GM21576 (cell line): ENCODE results near the gene NMT1.
A peak's percentile ranks its signal among the peaks of the same experiment; 100 is the strongest.

Source experiments
- ATAC-seq: cut with Tn5 transposase; IDR thresholded peaks from one replicate; pipeline ENCODE4 v1.9.1; 2021; ENCODE audit warnings: mild to moderate bottlenecking, moderate library complexity; ENCODE audit not compliant: unreplicated experiment

Gene NMT1

DNA sequence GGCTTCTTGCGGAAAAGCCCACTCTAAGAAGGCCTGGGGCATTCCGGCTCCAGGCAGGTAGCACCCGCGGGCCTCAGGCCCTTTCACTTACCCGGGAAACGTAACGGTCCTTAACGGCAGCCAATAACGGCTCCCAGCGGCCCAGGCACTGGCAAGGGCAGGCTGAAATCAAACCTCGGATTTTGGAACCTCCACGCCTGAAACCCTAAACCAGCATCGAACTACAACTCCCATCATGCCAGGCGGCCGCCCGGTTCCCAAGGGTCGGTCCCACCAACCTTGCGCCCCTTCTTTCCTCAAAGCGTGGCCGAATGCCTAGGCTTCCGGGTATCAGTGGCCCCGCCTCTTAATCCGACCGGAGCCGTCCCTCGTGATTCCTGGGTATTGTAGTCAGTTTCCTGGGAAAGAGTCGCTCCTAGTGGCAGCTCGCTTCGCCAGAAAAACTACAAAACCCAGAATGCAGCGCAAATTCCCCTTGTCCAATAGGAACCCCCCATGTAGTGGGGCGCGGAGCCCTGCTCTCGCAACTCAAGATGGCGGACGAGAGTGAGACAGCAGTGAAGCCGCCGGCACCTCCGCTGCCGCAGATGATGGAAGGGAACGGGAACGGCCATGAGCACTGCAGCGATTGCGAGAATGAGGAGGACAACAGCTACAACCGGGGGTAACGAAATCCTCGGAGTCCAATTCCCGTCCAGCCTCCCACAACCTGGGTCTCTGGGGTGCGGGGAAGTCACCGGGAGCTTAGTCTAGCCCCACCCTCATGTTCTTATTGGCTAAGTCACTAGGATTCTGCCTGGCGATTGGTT is at the start of gene NMT1:
TSS of gene NMT1 (plus strand) at position 521 of the 809 bp plus-strand sequence. CDS start at position 534, 13 bp downstream.
- peak; percentile 86 for ATAC-seq

DNA sequence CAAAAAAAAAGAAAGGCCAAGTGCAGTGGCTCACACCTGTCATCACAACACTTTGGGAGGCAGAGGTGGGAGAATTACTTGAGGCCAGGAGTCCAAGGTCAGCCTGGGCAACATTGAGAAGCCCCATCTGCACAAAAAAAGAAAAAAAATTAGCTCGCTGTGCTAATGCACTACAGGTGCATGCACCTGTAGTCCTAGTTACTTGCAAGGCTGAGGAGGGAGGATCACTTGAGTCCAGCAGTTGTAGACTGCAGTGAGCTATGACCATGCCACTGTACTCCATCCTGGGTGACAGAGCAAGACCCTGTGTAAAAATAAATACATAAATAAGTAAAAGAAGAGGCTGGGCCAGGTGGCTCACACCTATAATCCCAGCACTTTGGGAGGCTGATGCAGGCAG is 49.4 kb upstream of the NMT1 start:
- no peak for ATAC-seq

DNA sequence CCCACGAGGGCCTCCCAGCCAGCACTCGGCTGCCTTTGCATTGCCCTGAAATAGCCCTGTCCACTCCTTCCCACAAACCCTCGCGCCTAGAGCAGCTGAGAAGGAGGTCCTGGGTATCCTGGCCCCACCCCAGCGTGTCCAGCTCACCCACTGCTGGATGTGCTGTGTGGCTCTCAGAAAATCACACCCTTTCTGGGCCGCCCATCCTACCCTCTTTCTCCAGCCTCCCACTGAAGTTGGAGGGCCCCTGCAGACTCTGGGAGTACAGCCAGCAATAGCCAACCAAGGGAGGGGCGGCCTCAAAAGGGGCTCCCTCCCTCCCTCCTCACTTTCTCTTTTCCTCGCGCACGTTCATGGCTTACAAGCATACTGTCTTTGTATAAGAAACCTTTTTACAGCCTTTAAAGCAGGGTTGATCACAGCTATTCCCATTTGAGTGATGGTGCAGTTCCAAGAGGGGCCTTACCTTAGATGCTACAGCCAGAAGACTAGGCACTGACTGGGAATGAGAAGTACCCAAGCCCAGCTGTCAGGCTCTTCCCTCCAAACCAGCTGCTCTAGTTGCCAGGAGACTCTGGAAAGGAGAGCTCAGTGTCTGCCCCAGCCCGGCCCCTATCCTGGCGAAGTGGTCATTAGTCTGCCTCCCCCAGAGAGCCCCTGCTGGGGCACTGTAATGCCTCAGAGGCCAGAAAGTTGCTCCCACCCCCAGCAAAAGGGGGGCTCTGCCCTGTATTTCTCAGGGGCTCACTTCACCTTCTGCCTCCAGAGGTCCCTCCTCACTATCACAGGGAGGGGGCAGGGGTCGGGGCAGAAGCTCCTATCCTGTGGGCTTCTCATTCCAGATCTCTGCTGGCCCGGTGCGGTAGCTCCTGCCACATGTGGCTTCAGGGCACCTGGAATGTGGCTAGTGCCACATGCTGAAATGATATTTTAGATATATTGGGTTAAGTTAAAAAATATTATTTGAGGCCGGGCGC is 47.8 kb upstream of the NMT1 start:
- no peak for ATAC-seq

DNA sequence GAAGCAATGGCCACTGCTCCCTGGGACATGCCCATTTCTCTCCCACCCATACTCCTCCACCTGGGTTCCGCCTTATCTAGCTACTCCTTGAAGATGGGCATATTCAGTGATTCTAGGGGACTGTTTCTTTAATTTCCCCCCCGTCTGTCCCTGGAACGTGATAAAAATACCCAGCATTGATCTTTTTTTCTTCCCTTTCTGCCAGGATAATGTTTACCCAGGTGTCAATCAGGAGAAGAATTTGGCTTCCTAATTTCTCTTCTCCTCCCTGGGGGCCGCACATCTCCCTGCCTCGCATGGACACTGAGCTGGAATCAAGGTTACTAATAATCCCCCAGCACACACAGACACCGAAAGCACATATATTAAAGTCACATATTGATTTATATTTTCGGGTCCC is 44.9 kb upstream of the NMT1 start:
- ATAC-seq: no peak

DNA sequence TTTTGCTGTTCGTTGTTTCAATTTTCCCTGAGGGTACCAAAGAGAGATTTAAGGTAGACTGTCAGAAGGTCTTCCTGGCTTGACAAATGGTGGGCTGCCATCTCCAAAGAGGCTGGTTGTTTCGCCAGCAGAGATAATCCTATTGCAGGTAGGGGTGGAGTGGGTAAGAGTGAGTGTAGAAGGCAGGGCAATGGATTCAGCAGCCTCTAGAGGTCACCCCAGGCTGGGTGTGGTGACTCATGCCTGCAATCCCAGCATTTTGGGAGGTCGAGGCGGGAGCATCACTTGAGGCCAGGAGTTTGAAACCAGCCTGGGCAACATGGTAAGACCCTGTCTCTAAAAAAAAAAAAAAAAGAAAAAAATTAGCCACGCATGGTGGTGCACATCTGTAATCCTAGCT is 44.3 kb upstream of the NMT1 start:
- ATAC-seq: no peak

DNA sequence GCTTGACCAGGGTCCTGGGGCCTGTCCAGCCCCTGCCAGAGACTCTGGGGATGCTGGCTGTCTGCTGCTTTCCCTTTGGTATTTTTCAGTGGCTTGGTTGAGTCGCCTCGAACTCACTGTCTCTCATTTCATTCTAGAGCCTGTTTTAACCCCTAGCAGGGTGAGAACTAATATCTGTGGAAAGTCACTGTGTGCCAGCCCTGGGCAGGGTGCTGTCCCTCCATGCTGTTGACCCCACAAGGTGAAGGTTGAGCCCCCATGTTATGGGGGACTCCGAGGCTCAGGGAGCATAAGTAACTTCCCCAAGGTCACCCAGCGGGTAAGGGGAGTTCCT is 42.6 kb upstream of the NMT1 start:
- ATAC-seq: no peak

DNA sequence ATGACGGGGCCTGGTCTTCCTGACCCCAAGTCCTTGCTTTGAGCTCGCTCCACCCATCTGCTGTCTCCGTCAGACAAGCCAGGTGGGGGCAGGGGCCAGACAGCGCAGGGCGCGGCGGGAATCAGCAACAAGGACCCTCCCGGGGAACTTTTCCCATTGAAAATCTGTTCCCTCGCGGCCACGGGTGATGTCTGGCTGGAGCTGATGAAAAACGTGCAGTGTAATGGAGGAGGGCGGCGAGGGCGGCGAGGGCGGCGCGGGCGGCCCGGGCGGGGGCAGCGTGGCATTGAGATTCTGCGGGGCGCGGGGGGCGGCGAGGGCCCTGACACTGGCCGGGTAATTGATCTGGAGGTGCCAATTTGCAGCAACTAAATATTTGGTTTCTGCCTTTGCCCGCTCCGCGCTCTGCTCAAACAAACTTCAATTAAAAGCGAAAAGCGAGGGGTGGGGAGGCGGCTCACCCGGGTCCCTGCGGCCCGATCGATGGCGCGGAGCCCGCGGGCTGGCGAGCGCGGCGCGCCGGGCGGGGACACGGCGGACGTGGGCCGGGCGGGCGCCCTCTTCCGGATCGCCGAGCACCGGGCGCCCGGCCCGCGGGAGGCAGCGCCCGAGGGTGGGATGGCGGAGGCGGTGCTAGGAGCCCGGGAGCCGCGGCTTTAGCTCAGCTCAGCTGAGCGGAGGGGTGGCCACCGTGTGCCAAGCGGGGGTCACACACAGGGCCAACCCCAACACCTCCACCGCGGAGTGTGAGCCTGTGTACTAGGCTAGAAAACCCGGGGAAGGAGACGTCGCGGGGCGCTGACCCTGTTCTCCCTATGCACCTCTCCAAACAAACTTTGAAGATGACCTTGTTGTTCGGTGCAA is 42.0 kb upstream of the NMT1 start:
- no peak for ATAC-seq

DNA sequence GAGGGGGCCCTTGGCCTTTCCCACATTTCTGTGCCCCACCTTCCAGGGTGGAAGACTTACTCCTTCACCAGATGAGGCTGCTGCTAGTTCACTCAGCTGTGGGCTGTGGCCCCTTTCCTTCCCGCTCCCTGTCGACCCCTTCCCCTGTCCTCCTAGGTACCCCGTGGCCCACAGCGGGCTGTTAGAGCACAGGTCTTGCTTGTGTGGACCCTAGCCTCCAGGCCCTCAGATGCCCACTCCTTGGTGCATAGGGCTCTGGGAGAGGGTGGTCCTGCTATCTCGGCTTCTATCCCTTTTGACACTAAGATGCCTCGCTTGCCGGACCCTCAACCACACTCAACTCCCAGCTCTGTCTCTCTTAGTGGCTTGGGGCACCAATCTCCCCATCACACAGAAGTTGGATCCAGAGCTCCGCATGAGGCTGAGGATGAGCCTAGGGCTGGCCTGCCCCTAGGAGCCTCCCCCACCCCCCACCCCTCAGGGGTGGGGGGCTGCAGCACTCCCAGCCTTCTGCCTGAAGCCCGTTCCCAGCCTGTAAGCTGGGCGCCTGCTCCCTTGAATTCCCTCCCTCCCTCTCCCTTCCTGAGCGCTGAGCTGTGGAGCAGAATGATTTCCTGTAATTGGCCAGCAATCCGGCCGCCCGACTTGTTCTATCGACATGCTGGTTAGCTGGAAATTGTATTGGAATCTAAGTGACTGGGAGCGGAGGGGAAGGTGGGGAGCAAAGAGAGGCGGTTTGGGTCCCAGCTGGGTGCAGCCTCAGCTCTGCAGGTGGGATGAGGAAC is 40.6 kb upstream of the NMT1 start:
- ATAC-seq: no peak

DNA sequence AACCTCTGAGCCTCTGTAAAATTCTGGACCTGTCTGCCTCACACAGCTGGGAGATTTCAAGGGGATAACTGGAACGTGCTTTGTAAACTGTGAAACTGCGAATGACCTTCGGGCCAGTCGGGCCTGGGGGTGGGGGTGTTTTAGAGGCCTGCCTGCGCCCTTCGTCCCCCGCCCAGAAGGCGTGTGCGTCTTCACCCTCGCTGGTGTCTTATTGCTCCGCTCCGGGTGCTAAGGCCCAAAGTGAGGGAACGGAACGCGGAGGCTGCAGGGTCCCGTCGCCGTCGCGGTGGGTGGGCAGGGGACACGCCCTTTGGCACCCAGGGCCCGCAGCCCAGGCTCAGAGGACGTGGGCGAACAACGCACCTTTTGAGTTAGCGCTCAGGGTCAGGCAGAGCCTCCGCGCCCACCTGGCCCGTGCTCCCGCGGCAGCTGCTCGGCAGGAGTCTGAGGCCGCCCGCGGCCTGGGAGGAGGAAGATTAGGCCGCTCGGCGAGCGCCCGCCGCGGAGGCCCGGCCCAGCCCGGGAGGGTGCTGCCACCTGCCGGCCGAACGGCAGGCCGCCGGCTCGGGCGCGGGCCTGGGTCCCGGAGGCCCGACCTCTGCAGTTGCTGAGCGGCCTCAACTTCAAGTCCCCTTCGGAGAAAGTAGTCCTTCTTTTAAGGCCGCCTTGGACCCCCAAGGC is 39.4 kb upstream of the NMT1 start:
- ATAC-seq: no peak

DNA sequence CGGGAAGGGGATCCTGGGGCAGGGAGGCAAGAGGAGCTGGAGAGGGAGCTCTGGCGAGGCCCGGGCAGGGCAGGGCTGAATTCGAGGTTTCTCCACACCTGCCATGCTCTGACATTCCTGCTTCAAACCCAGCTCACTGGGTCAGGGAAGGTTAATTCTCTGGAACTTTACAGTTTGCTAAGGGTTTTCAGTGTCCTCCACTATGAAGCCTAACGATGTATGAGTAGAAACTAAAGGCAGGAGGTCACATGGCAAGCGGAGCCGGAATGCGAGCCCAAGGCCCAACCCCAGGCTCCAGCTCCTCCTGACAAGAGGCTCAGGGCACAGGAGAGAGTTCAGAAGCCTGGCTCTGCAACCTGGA is 38.8 kb upstream of the NMT1 start:
- no peak for ATAC-seq

DNA sequence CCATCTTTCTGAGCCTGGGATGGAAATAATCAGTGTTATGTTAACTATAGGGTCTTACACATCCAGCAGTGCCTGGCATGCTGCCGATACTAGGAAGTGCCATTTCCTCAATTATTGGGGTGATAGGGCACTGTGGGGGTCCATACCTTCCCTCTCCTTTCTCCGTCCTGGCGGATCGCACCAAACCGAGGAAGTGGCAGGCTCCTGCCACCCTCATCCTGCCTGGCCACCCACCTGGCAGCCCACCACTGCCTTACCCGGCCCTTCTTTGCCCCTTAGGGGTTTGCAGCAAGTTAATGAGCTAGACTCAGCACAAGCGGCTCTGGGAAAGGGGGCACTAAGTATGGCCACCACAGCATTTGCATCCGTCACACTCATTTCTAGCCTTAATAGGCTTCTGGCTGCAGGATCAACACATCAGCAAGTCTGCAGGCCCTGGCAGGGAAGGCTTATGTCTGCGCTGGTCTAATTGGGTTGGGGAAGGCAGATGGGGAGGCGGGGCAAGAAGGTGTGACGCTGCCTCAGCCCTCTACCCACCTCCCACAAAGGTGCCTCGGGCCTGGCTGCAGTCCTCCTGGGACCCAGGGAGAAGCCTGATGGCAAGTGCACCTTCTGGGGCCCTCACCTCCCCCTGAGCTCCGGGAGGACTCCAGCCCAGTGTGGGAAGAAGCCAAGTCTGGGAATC is 38.3 kb upstream of the NMT1 start:
- no peak for ATAC-seq

DNA sequence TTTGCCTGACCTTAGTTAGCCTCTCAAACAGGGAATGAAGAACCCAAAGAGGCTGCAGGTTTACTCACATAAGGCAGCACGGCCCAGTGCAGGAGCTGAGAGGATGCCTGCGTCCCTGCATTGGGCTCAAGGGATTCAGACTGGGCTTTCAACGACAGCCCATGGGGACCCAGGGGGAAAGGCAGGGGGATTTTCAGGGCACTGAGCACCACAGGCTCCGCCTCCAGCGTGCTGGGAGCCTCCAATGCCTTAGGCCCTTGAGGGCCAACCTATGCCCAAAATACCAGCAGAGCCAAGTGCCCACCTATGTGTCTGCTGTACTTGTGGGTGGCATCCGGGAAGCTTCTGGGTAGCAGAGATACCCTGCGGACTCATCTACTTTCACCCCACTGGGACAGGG is 32.0 kb upstream of the NMT1 start:
- ATAC-seq: no peak

DNA sequence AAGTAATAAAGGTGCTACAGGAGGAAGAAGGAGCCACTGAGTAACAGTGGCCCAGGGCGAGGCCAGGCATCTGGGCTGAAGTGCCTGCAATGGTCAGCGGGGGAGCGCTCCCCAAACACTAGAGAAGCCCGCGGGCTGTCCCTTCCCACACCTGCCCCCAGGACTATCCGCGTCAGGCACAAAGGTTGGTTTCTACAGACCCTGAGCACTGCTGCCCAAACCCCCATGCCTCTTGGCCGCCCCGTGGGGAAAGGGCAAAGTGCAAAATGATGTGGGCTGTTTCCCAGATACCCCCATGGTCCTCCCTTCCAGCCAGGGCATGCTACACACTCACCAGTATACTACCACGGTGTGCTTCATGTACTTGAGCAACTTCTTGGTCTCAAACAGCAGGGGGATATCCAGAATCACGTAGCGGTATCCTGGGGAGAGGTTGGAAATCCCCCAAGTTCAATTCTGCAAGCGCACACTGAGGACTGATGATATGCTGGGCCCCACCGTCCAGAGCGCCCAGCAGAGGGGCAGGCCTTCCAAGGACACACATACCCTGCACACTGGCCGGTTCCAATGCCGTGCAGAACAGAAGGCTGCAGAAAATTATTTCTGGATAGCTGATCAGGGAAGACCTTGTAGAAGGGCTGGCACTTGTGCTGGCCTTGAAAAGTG is 31.2 kb upstream of the NMT1 start:
- no peak for ATAC-seq

DNA sequence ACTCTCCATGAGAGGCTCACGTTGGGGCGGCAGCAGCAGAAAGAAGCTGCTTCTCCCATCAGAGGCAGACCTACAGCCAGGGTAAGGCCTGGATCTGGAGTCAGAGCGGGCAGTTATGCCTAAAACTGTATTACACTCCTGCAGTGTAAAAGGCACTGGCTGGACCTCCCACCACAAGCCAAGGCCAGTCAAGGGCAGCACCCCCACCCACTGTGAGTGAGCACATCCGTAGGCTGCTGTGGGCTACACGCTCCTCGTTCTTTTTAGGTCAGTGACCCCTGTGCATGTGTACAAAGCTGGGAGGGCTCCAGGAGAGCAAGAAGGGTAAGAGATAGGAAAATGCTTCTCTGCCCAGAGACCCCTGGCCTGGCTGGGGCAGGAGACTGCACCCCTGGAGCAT is 30.4 kb upstream of the NMT1 start:
- no peak for ATAC-seq

DNA sequence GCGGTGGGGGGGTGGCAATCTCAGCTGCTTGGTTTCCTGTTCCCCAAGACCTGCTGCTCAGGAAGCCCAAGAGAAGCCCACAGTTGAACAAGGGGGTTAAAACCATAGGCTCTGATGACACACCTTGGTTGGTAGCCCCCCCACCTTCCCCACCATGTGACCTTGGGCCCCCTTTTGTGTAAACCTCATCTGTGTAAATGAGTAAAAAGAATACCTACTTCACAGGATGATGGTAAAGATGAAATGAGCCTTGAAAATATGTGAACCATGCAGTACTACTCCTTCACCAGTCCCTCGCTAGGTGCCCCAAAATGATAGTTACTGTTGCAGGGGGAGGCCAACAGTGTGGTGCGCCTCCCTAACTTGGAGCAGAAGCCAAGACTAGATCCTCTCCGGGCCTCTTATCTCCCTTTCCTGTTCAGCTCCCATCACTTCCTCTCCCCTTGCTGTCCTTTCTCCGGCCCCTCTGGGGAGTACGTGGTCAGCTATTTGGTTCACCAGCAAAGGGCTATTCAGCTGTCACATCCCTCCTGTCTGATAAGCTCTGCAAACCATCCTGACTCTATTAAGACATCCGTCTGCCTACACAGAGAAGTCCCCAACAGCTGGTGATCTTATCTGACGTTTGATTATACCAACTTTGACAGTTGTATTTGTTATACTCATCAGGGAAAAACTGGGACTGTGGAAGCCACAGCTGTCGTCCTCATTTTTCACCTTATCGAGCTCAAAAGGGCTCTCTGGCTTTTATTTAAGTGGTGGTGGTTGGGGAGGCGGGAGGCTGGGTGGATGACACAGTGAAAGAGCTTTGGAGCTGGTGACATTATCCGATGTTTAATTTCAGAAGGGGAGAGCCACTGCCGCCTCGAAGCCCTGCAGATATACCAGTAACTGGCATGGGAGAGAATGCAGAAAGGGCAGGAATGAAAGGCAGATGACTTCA is 29.6 kb upstream of the NMT1 start:
- no peak for ATAC-seq

DNA sequence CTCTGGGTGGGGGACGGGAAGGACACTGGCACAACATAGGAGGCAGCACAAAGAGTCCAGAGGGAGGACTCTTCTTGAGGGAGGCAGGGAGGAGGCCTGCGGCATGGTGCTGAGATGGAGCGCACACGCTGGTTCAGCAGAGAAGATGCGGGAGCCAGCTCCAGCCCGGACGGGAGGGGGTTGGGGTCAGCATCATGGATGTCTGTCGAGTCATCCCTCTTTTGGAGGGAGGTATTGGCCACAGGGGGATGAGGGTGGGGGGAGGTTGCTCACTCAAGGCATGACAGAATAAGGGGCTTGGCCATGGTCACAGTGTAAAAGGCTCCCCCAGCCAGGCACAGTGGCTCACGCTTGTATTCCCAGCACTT is 29.0 kb upstream of the NMT1 start:
- no peak for ATAC-seq

DNA sequence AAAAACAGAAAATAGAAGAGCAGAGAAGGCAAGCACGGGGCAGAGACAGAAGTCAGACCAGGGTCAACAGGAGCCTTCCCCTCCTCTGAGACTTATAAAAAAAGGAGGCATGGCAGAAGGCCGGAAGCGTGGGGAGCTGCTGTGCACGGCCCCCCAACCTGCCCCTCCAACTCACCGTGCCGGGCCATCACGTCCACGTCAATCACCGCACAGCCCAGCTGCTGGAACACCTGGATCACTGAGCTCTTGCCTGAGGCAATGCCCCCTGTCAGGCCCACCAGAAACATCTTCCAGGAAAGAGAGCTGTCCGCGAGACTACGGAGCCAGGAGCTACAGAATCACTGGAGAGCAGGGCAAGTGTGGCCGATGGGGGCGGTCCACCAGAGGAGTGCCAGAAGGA is 26.5 kb upstream of the NMT1 start:
- ATAC-seq: no peak

DNA sequence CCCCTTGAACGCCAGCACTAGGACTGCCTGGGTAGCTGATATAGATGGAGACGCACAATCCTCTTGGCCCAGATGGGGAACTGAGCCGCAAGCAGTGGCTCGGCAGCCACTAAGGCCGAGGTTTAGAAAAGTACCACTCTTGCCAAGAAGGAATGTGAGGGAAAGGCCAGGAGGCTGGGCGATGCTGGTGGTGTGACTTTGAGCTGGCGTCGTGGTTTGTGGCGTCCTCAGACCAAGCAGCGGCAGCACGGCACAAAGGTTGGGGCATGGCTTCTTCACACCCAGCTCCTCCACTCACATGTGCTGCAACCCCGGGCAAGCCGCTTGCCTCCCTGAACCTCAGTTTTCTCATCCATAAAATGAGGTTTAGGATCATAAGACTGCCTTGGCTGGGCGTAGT is 25.3 kb upstream of the NMT1 start:
- no peak for ATAC-seq
